Measurements from ENCODE around the gene EYA4. TPM values are rescaled to one million over a fixed set of nuclear protein-coding genes. Genes with fewer than 3 reads are reported as not detected.

The EYA4 gene
- total RNA-seq, 1 experiment from 2014 or later: 10.0 TPM

GRCh38 chr6:133218852-133219251 lies 22.3 kb upstream of the EYA4 start:
- Histone ChIP-seq H3K79me2 (ENCODE audit: low read length) (no peaks in the 10 kb centered on the region), H3K9me3 (ENCODE audit: low read length) (no peaks in the 10 kb centered on the region), H3K4me3 (ENCODE audit: low read length) (no peak overlapping the region), H3K27me3 (ENCODE audit: low read length) (no peaks in the 10 kb centered on the region), H3K9ac (ENCODE audit: low read length) (no peak overlapping the region), H3F3A (ENCODE audit: low read length, unreplicated experiment) (no peaks in the 10 kb centered on the region), H3K36me3 (ENCODE audit: low read depth, low read length) (no peaks in the 10 kb centered on the region), H3K4me2 (ENCODE audit: low read length) (no peak overlapping the region), H2AFZ (ENCODE audit: low read length) (no peak overlapping the region), H4K20me1 (ENCODE audit: low read length) (no peaks in the 10 kb centered on the region), H3K27ac (ENCODE audit: low read length) (no peak overlapping the region), H3K4me1 (ENCODE audit: insufficient read depth, low read length) (no peaks in the 10 kb centered on the region), H3K9me2 (replicated peaks; ENCODE audit: low read length) (no peaks in the 10 kb centered on the region)
- DNase-seq (no peak), ATAC-seq (no peak)
- intact Hi-C loops (cut with micrococcal nuclease): no loop called here
- no peak for TF ChIP-seq CTCF (conservative IDR thresholded peaks at IDR 0.05; ENCODE audit: low read depth, low read length)
- no peak for TF ChIP-seq EZH2 (IDR thresholded peaks at IDR 0.05; ENCODE audit: low read length, unreplicated experiment)
- no peak for TF ChIP-seq EZH2phosphoT487 (IDR thresholded peaks at IDR 0.05; ENCODE audit: borderline replicate concordance, low read length)
- ChIA-PET POLR2A (ENCODE audit: unreplicated experiment) (no interaction called here), CTCF (no interaction called here)
- BruUV-seq (replicated peaks): no TSS peak

DNA sequence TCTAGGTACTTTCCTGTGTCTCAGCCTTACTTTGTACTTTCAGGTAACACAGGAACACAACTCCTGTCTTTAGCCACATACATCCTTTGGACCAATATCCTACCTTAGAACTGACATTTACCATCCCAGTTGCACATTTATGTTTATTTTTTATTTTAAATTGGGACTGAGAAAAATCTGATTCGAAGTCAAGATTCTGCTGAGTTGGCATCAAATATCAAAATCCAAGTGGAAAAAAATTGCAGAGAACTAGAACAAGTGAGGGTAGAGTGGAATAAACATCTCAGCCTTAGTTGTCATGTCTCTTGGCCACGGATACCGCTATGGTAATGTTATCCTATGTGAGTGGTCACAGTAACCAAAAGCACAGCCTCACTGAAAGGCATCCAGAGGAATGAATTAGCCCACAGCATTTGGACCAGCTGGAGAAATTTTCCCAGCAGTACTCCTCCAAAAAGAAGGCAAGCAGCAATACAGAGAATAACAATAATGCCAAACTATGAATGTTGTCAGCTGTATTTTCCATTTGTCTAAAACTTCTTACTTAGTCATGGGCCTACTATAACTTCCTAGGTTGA lies 17.6 kb upstream of the EYA4 start:
- TF ChIP-seq CTCF (conservative IDR thresholded peaks at IDR 0.05; ENCODE audit: low read depth, low read length) (no peak), EZH2phosphoT487 (IDR thresholded peaks at IDR 0.05; ENCODE audit: borderline replicate concordance, low read length) (no peak), EZH2 (IDR thresholded peaks at IDR 0.05; ENCODE audit: low read length, unreplicated experiment) (no peak)
- Histone ChIP-seq H3K4me3 (ENCODE audit: low read length) (no peak overlapping the region), H3K4me1 (ENCODE audit: insufficient read depth, low read length) (no peaks in the 10 kb centered on the region), H4K20me1 (ENCODE audit: low read length) (no peaks in the 10 kb centered on the region), H3K4me2 (ENCODE audit: low read length) (no peak overlapping the region), H2AFZ (ENCODE audit: low read length) (no peak overlapping the region), H3K36me3 (ENCODE audit: low read depth, low read length) (no peaks in the 10 kb centered on the region), H3K9ac (ENCODE audit: low read length) (no peak overlapping the region), H3K79me2 (ENCODE audit: low read length) (no peaks in the 10 kb centered on the region), H3F3A (ENCODE audit: low read length, unreplicated experiment) (no peaks in the 10 kb centered on the region), H3K27ac (ENCODE audit: low read length) (no peak overlapping the region), H3K27me3 (ENCODE audit: low read length) (no peaks in the 10 kb centered on the region), H3K9me2 (replicated peaks; ENCODE audit: low read length) (no peaks in the 10 kb centered on the region), H3K9me3 (ENCODE audit: low read length) (no peaks in the 10 kb centered on the region)
- intact Hi-C loops (cut with micrococcal nuclease): no loop called here
- no TSS peak for BruUV-seq (replicated peaks)
- ChIA-PET POLR2A (ENCODE audit: unreplicated experiment) (no interaction called here), CTCF (no interaction called here)
- DNase-seq: no peak
- ATAC-seq: no peak

DNA sequence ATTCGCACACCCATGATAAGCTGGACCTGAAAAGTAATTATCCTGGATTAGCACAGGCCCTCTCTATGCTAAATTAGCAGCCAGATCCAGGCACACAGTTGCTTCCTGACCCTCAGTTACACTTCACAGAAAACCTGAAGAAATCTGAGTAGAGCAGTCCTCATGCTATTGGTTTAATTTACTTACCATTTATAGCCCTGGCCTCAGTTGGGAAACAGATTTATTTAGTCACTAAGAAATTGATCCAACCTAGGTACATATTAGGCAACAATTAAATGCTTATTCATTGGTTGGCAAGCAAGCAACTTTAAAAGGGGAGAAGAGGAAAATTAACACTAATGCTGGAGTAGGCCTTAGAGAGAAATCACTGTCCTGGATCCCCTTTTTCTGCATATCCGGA lies 15.6 kb upstream of the EYA4 start:
- intact Hi-C loops (cut with micrococcal nuclease): no loop called here
- no TSS peak for BruUV-seq (replicated peaks)

More for the DNA sequence above, 15.6 kb upstream of the EYA4 start:
- Histone ChIP-seq H3K9ac (ENCODE audit: low read length) (no peak overlapping the region), H3K79me2 (ENCODE audit: low read length) (no peaks in the 10 kb centered on the region), H3K27me3 (ENCODE audit: low read length) (no peaks in the 10 kb centered on the region), H3K4me3 (ENCODE audit: low read length) (no peak overlapping the region), H2AFZ (ENCODE audit: low read length) (no peak overlapping the region), H3K9me2 (replicated peaks; ENCODE audit: low read length) (no peaks in the 10 kb centered on the region), H3K4me2 (ENCODE audit: low read length) (no peak overlapping the region), H3K9me3 (ENCODE audit: low read length) (no peaks in the 10 kb centered on the region), H3F3A (ENCODE audit: low read length, unreplicated experiment) (no peaks in the 10 kb centered on the region), H4K20me1 (ENCODE audit: low read length) (no peaks in the 10 kb centered on the region), H3K4me1 (ENCODE audit: insufficient read depth, low read length) (peaks cover 11% of the 10 kb centered on the region), H3K27ac (ENCODE audit: low read length) (no peak overlapping the region), H3K36me3 (ENCODE audit: low read depth, low read length) (no peaks in the 10 kb centered on the region)
- TF ChIP-seq EZH2phosphoT487 (IDR thresholded peaks at IDR 0.05; ENCODE audit: borderline replicate concordance, low read length) (no peak), CTCF (conservative IDR thresholded peaks at IDR 0.05; ENCODE audit: low read depth, low read length) (no peak), EZH2 (IDR thresholded peaks at IDR 0.05; ENCODE audit: low read length, unreplicated experiment) (no peak)
- ATAC-seq: no peak
- ChIA-PET CTCF (no interaction called here), POLR2A (ENCODE audit: unreplicated experiment) (no interaction called here)
- DNase-seq: no peak

Data from PC-3 (cell line).